ENCODE data around the gene CYTH1.

DNA sequence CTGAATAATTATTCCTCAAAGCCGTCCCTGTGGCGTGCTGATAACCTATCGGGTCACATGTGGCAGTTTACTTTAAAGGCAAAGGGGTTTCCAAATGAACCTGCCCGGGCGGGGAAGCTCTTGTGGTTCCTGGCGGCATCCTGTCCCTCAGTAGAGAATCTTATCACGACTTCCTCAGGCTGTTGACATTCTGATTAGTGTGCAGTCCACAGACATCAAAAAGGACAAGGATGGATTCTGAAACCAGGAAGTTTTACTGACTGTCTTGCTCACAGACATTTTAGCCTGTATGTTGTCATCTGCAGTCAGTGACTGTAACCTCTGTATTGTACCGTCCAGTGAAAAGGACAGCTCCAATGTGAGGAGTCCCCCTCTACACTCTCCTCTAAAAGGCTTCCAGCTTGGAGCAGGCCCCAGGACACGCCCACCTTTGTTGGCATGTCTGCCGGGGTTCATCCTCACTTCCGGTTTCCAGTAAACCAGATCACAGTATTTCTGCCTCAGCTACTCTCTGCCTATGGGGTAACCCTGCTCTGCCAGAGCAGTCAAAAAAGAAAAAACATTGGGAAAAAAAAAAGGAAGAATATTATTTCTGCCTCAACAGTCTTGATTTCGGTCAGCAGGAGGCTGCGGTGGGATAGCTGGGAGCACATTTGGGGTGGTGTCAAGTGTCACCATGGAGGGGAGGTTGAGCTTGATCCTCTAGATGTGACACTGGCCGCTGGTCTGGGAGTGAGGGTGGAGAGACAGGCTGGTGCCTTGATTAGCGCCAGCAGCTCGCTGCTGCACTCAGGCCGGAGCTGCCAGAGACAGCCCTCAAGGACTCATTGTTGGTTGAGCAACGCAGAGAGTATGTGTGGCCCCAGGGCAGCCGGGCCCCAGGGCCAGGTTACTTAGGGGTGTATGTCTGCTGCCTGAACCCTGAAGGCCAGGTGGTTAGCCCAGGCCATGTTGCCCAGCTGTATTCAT lies 115.8 kb downstream of the CYTH1 start:
- TF ChIP-seq, protein P1, sequence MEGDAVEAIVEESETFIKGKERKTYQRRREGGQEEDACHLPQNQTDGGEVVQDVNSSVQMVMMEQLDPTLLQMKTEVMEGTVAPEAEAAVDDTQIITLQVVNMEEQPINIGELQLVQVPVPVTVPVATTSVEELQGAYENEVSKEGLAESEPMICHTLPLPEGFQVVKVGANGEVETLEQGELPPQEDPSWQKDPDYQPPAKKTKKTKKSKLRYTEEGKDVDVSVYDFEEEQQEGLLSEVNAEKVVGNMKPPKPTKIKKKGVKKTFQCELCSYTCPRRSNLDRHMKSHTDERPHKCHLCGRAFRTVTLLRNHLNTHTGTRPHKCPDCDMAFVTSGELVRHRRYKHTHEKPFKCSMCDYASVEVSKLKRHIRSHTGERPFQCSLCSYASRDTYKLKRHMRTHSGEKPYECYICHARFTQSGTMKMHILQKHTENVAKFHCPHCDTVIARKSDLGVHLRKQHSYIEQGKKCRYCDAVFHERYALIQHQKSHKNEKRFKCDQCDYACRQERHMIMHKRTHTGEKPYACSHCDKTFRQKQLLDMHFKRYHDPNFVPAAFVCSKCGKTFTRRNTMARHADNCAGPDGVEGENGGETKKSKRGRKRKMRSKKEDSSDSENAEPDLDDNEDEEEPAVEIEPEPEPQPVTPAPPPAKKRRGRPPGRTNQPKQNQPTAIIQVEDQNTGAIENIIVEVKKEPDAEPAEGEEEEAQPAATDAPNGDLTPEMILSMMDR (IDR thresholded peaks at IDR 0.05): no peak
- TF ChIP-seq POLR2A (IDR thresholded peaks at IDR 0.05) (peak in 1 of 4 donors; percentile 21), POLR2AphosphoS5 (IDR thresholded peaks at IDR 0.05) (peak; percentile 54 to 78), EP300 (IDR thresholded peaks at IDR 0.05) (peak in 2 of 4 donors; percentile 23 to 76)

Data from upper lobe of left lung (tissue), 4 donors.